AG10803 (cell line): ENCODE measurements around the gene FYN.
A peak's percentile ranks its signal among the peaks of the same experiment; 100 is the strongest.

ENCODE experiments used
- DNase-seq: peaks from one replicate; pipeline ENCODE4 v3.0.0; 2010; ENCODE audit warnings: low read depth
- H3K4me3 ChIP-seq: 2 replicates; pipeline ENCODE4 v1.5.1; 2011; ENCODE audit warnings: mild to moderate bottlenecking, low read length, control low read depth
- TF ChIP-seq, protein P1 (sequence below): conservative IDR thresholded peaks from 2 replicates; pipeline ENCODE4 v1.5.1; 2011; ENCODE audit warnings: mild to moderate bottlenecking, low read length, control low read depth, inconsistent platforms

Gene FYN

DNA sequence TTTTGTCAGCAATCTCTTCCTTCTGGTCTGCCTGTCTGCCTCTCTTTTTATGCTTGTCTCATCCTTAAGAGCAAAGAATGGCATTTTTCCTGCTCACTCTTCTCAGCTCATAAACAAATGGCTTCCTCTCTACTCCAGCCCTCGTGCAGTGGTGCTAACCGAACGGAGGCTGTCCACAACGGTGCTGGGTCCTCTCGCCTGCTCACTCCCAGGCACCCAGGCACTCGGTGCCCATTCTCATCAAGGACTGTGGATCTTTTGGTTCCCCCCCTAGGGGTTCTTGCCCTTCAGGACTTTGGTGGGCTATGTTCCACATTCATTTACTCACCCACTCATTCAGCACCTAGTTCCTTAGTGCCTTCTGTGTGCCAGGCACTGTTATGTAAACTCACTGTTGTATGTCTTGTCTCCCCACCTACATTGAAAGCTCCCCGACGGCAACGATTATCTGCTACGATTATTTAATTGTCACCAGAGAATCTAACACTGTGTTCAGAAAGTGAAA, 113.9 kb downstream of the FYN start:
- peak overlapping the region; percentile 46 for H3K4me3 ChIP-seq
- DNase-seq: no peak
- TF ChIP-seq, protein P1, sequence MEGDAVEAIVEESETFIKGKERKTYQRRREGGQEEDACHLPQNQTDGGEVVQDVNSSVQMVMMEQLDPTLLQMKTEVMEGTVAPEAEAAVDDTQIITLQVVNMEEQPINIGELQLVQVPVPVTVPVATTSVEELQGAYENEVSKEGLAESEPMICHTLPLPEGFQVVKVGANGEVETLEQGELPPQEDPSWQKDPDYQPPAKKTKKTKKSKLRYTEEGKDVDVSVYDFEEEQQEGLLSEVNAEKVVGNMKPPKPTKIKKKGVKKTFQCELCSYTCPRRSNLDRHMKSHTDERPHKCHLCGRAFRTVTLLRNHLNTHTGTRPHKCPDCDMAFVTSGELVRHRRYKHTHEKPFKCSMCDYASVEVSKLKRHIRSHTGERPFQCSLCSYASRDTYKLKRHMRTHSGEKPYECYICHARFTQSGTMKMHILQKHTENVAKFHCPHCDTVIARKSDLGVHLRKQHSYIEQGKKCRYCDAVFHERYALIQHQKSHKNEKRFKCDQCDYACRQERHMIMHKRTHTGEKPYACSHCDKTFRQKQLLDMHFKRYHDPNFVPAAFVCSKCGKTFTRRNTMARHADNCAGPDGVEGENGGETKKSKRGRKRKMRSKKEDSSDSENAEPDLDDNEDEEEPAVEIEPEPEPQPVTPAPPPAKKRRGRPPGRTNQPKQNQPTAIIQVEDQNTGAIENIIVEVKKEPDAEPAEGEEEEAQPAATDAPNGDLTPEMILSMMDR: no peak

DNA sequence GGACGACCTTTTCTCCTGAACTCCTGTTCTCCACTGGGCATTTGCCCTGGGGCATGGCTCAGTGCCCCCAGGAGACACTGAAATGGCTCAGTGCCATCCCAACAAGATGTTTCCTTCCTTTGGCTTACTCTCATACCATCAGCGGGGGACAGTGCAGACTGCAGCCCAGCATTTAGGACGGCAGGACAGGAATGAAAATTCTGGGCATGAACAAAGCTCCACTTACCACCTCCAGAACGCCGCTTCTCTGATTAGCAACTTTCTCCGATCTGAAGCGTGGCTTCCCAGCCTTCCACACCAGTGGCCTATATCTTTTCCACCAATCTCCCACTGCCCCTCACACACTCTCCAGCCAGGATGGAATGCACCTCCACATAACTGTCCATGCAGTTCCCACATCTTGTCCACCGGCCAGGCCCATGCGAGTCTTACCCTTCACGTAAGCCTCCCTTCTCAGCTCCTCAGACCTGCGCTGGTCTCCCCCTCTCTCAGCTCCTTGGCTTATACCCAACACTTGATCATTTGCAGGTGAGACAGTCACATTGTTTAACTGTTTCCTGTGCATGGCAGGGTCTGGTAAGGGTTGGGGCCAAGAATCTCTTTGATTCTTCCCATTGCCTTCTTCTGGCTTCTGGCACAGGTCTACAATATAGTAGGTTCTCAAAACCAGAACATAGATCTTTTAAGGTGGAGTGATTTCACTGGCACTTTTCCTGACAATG, 114.5 kb downstream of the FYN start:
- no peak overlapping the region for H3K4me3 ChIP-seq
- TF ChIP-seq, protein P1: no peak
- no peak for DNase-seq

DNA sequence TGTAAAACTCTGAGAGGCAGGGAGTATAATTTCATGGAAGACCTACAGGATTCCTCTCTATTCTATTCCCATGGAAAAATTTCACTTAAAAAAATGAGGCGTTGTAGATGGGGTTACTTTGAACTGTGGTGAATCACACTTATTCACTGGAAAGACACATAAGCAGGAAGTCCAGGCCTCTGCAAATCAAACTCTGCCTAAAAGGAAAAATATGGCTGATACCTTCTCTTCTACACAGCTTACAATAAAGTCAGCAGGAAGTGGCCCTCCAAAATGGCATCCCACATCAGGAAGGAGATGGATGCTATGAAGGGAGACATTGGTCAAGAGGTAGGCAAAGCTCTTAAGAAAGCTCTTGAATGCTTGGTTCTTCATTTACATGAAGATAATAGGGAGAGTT, 115.9 kb downstream of the FYN start:
- H3K4me3 ChIP-seq: no peak overlapping the region
- TF ChIP-seq, protein P1: no peak
- DNase-seq: peak; percentile 54

DNA sequence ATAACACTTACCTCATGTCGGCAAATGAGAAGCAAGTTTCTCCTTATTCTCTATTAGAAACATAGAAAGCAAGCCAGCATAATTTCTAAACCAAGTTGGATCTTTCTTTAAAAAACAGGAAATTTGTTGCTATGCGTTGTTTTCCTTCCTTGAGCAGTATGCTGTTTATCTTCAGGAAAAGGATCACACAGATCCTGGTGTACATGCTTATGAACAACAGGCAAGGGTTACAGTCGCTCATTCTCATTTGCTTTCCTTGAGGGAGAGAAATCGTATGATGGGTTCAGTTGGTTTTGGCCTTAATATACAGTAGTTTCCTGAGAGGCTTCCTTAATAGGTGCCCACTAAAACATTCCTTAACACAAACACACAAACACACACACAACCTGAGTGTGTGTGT, 118.8 kb downstream of the FYN start:
- no peak overlapping the region for H3K4me3 ChIP-seq
- DNase-seq: no peak
- TF ChIP-seq, protein P1: no peak

DNA sequence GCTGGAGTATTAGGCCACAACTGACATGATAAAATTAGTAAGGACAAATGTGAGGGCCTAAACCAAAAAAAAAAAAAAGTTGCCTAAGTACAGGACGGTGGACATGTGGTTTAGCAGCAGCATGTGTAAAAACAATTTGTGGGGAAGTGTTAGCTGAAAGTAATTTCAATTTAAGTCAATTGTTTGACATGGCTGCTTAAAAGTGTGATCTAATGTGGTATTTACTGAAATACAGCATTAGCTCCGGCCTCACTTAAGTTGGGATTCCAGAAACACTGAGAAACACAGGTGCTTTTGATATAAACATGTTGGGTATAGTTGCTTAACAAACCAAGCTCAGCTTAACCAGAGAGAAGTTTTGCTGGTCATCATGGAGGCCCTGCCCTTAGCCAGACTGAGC, 119.7 kb downstream of the FYN start:
- H3K4me3 ChIP-seq: no peak overlapping the region
- TF ChIP-seq, protein P1: no peak
- no peak for DNase-seq

DNA sequence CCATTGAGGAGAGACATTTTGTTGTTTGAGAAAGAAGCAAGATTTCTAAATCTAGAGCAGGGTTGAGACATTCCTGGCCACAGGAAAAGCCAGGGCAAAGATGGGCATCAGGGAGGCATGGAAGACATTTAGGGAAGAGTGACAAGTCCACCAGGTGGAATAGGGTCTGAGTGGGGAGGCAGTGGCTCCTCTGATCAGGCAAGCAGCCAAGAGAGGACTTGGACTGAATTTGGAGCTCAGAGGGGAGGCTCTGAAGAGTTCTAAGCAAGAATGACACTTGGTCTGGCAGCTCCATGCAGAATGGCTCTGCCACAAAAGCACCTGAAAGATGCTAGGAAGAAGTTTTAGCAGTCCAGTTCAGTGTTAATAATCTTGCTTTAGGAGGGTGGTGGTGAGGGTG, 120.8 kb downstream of the FYN start:
- TF ChIP-seq, protein P1: no peak
- DNase-seq: no peak
- no peak overlapping the region for H3K4me3 ChIP-seq

DNA sequence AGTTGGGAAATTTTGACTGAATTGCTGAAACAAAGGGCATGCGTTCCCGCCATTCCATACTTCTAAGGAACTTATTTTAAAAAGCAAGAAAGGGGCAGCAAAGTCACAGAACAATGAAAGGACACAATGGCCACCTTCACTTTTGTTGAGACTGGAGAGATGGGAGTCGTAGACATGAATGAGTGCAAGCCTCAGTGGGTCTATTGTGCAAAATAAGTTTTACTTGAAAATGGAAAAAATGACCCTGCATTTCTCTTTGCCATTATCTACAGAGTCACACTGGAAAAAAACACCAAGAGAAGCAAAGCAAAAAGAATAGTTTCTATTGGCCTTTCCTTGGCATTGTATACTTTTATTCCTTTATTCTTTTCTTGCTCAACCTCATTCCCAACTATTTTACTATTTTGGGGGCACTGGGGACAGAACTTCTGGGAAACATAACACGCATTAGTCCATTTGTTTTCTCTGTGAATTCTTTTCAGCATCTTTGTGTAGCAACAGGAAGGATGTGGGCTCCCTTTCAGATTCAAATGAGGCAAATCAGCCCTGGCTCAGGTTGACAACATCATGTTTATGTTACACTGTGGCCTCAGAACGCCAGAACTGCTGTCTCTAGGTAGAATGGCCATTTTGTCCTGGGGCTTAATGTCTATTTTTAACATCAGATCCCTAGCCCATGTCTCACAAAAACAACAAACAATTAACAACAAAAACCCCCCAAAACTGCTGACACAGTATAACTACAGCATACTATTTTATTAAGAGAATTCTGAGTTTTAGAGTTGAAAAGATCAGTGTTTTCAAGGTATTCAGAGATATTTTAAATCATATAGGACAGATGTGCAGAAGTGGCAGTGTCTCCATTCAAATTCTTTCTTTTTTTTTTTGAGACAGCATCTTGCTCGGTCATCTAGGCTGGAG, 122.2 kb downstream of the FYN start:
- no peak overlapping the region for H3K4me3 ChIP-seq
- DNase-seq: peak; percentile 34
- TF ChIP-seq, protein P1: no peak
